ENCODE data around the gene LIPC. TPM values are rescaled to one million over a fixed set of nuclear protein-coding genes. Genes with fewer than 3 reads are reported as not detected.

LIPC gene
- total and polyA plus RNA-seq, 2 donors (not counting 3 experiments of a cell fraction or from before 2014, with no cell fraction given): not detected

GRCh38 chr15:58512522-58512921 is 80.7 kb downstream of the LIPC start:
- POLR2A ChIA-PET: no interaction called here
- H3K27me3 ChIP-seq (ENCODE audit: control insufficient read depth in 2 of 2, insufficient read depth in 2 of 2, low read length in 2 of 2): no peaks in the 10 kb centered on the region
- H3K27ac ChIP-seq (ENCODE audit: insufficient read depth, low read depth, low read length): no peak overlapping the region
- H3K79me2 ChIP-seq (ENCODE audit: control insufficient read depth, insufficient read depth, low read length): no peaks in the 10 kb centered on the region
- H3K9ac ChIP-seq (replicated peaks; ENCODE audit: extremely low read depth, insufficient read depth, low read length): no peak overlapping the region
- no peak for DNase-seq (ENCODE audit: low read depth, low spot score)
- CTCF ChIA-PET: no interaction called here
- dilution Hi-C loops (cut with MboI; ENCODE audit: extremely low pct_ligation_motif_present, low sequenced_read_pairs): no loop called here
- no peak for TF ChIP-seq MYC (IDR thresholded peaks at IDR 0.05; ENCODE audit: low read depth, low read length)
- no peak for TF ChIP-seq POLR2A (IDR thresholded peaks at IDR 0.05; ENCODE audit: low read depth, low read length)
- no peaks in the 10 kb centered on the region for H3K36me3 ChIP-seq (ENCODE audit: control insufficient read depth in 2 of 2, extremely low read depth in 1 of 2, insufficient read depth in 2 of 2, low read length in 2 of 2)
- H3K9me1 ChIP-seq (replicated peaks; ENCODE audit: control insufficient read depth, extremely low read depth, insufficient read depth, low read length): no peaks in the 10 kb centered on the region
- H3K4me3 ChIP-seq (replicated peaks in 1 of 3; ENCODE audit: insufficient read depth in 1 of 3, low read depth in 1 of 3, low read length in 3 of 3): no peak overlapping the region
- H3K9me3 ChIP-seq (replicated peaks; ENCODE audit: control insufficient read depth, insufficient read depth, low read length): no peaks in the 10 kb centered on the region
- intact Hi-C loops (cut with micrococcal nuclease): no loop called here
- H3K4me1 ChIP-seq (ENCODE audit: control insufficient read depth, extremely low read depth, insufficient read depth, low read length): peaks cover 8% of the 10 kb centered on the region
- FAIRE-seq: no peak
- no peak overlapping the region for H3K4me2 ChIP-seq (ENCODE audit: insufficient read depth, low read length)
- BruUV-seq (replicated peaks): no TSS peak
- H2AFZ ChIP-seq (ENCODE audit: low read depth, low read length): no peak overlapping the region
- no peaks in the 10 kb centered on the region for H4K20me1 ChIP-seq (replicated peaks; ENCODE audit: control insufficient read depth, extremely low read depth, insufficient read depth, low read length)

- dilution Hi-C loops (cut with MboI; ENCODE audit: extremely low pct_ligation_motif_present, low sequenced_read_pairs) (no loop called here), intact Hi-C loops (cut with micrococcal nuclease) (no loop called here)
- TF ChIP-seq FOS (IDR thresholded peaks at IDR 0.05; ENCODE audit: borderline replicate concordance, insufficient read depth, low read length) (no peak), CTCF (IDR thresholded peaks at IDR 0.05; ENCODE audit: extremely low read depth in 1 of 2, insufficient read depth in 1 of 2, low read depth in 1 of 2, low read length in 2 of 2) (no peak), EZH2 (IDR thresholded peaks at IDR 0.05; ENCODE audit: borderline replicate concordance, low read depth, low read length, severe bottlenecking) (no peak), POLR2AphosphoS5 (IDR thresholded peaks at IDR 0.05; ENCODE audit: insufficient read depth, low read depth, low read length) (no peak), MYC (IDR thresholded peaks at IDR 0.05; ENCODE audit: low read depth, low read length) (no peak), JUN (IDR thresholded peaks at IDR 0.05; ENCODE audit: borderline replicate concordance, insufficient read depth, insufficient read length, low read depth) (no peak), POLR2A (IDR thresholded peaks at IDR 0.05; ENCODE audit: low read depth, low read length) (no peak), GATA2 (IDR thresholded peaks at IDR 0.05; ENCODE audit: insufficient read depth, insufficient read length, low read depth, low read length) (no peak)
- no peaks in the 10 kb centered on the region for H3K9me1 ChIP-seq (replicated peaks; ENCODE audit: control insufficient read depth, extremely low read depth, insufficient read depth, low read length)
- H3K4me3 ChIP-seq (replicated peaks in 1 of 3; ENCODE audit: insufficient read depth in 1 of 3, low read depth in 1 of 3, low read length in 3 of 3): no peak overlapping the region
- H3K27ac ChIP-seq (ENCODE audit: insufficient read depth, low read depth, low read length): no peak overlapping the region
- no peak overlapping the region for H3K9ac ChIP-seq (replicated peaks; ENCODE audit: extremely low read depth, insufficient read depth, low read length)
- H3K4me1 ChIP-seq (ENCODE audit: control insufficient read depth, extremely low read depth, insufficient read depth, low read length): peaks cover 8% of the 10 kb centered on the region
- no peak overlapping the region for H3K4me2 ChIP-seq (ENCODE audit: insufficient read depth, low read length)
- H2AFZ ChIP-seq (ENCODE audit: low read depth, low read length): no peak overlapping the region
- no peak for DNase-seq (ENCODE audit: low read depth, low spot score)
- no peaks in the 10 kb centered on the region for H3K27me3 ChIP-seq (ENCODE audit: control insufficient read depth in 2 of 2, insufficient read depth in 2 of 2, low read length in 2 of 2)
- H3K79me2 ChIP-seq (ENCODE audit: control insufficient read depth, insufficient read depth, low read length): no peaks in the 10 kb centered on the region
- H3K9me3 ChIP-seq (replicated peaks; ENCODE audit: control insufficient read depth, insufficient read depth, low read length): no peaks in the 10 kb centered on the region
- H3K36me3 ChIP-seq (ENCODE audit: control insufficient read depth in 2 of 2, extremely low read depth in 1 of 2, insufficient read depth in 2 of 2, low read length in 2 of 2): no peaks in the 10 kb centered on the region
- ChIA-PET POLR2A (no interaction called here), CTCF (interaction anchor here (1.4 kb wide), 1 partner anchor 15 kb away, joined by 4 read pairs; no protein-coding TSS in a partner anchor)
- BruUV-seq (replicated peaks): no TSS peak
- FAIRE-seq: no peak
- no peaks in the 10 kb centered on the region for H4K20me1 ChIP-seq (replicated peaks; ENCODE audit: control insufficient read depth, extremely low read depth, insufficient read depth, low read length)
Observed at GRCh38 chr15:58513008-58513407, 81.2 kb downstream of the LIPC start.

All from endothelial cell of umbilical vein (primary cell).